GM18868 (cell line): ENCODE data around the gene CYBA.
A peak's percentile ranks its signal among the peaks of the same experiment; 100 is the strongest.
"Not testable (repeated sequence)": the region's sequence is repeated elsewhere in the genome, so short reads cannot be mapped to it uniquely, and the experiment has no call there.

ENCODE experiments used
- ATAC-seq: cut with Tn5 transposase; IDR thresholded peaks from one replicate; pipeline ENCODE4 v1.9.1; 2021; ENCODE audit warnings: mild to moderate bottlenecking, moderate library complexity; ENCODE audit not compliant: unreplicated experiment

CYBA gene

GRCh38 chr16:88686439-88687253, 35.8 kb upstream of the CYBA start, which contains the start of gene SNAI3:
Gene SNAI3 (minus strand): TSS chr16:88686507. CDS start chr16:88686406, 101 bp downstream.
- peak; percentile 66 for ATAC-seq

- ATAC-seq, result peak; percentile 2
Observed at GRCh38 chr16:88686062-88686438, 35.2 kb upstream of the CYBA start.

- ATAC-seq, result no peak
Observed at GRCh38 chr16:88685156-88686061, 34.6 kb upstream of the CYBA start.

- no peak for ATAC-seq
Observed at GRCh38 chr16:88684569-88685155, 33.8 kb upstream of the CYBA start.

GRCh38 chr16:88681709-88682451, 31.0 kb upstream of the CYBA start:
- peak; percentile 75 for ATAC-seq

- no peak for ATAC-seq
Observed at GRCh38 chr16:88681084-88681680, 30.3 kb upstream of the CYBA start.

- ATAC-seq, result no peak
Observed at GRCh38 chr16:88680554-88681083, 29.8 kb upstream of the CYBA start.

GRCh38 chr16:88678224-88678979, 27.5 kb upstream of the CYBA start:
- no peak for ATAC-seq

GRCh38 chr16:88677721-88678120, 26.9 kb upstream of the CYBA start:
- ATAC-seq, result no peak

GRCh38 chr16:88676502-88677242, 25.8 kb upstream of the CYBA start:
- no peak for ATAC-seq

GRCh38 chr16:88673716-88674379, 23.0 kb upstream of the CYBA start:
- no peak for ATAC-seq

- ATAC-seq, result no peak
Observed at GRCh38 chr16:88672776-88673175, 21.9 kb upstream of the CYBA start.

- ATAC-seq, result no peak
Observed at GRCh38 chr16:88671806-88672205, 21.0 kb upstream of the CYBA start.

- no peak for ATAC-seq
Observed at GRCh38 chr16:88669980-88670379, 19.1 kb upstream of the CYBA start.

- not testable (repeated sequence) for ATAC-seq
Observed at GRCh38 chr16:88669493-88669892, 18.6 kb upstream of the CYBA start.

GRCh38 chr16:88667461-88667860, 16.6 kb upstream of the CYBA start:
- no peak for ATAC-seq

GRCh38 chr16:88665570-88665969, 14.7 kb upstream of the CYBA start:
- ATAC-seq, result no peak

- ATAC-seq, result no peak
Observed at GRCh38 chr16:88665148-88665547, 14.3 kb upstream of the CYBA start.
